ENCODE measurements around the gene CLASP1.

CLASP1 gene

GRCh38 chr2:121362226-121362625 is 287.0 kb downstream of the CLASP1 start:
- no peak overlapping the region for H3K4me2 ChIP-seq (ENCODE audit: low read length)
- H3K27ac ChIP-seq (ENCODE audit: low read length) = no peak overlapping the region
- no peaks in the 10 kb centered on the region for H3K79me2 ChIP-seq (ENCODE audit: low read length)
- no peak overlapping the region for H3K9ac ChIP-seq (ENCODE audit: low read length)
- no peaks in the 10 kb centered on the region for H3K4me1 ChIP-seq (ENCODE audit: low read length)
- H3K27me3 ChIP-seq (ENCODE audit: low read depth, low read length) = no peaks in the 10 kb centered on the region
- H2AFZ ChIP-seq (ENCODE audit: low read depth, low read length) = no peak overlapping the region
- no peaks in the 10 kb centered on the region for H3K9me3 ChIP-seq (ENCODE audit: insufficient read depth, low read length)
- H3K36me3 ChIP-seq (replicated peaks; ENCODE audit: low read depth, low read length) = peaks cover 27% of the 10 kb centered on the region
- TF ChIP-seq EZH2phosphoT487 (IDR thresholded peaks at IDR 0.05; ENCODE audit: low read depth) = no peak
- no peak for TF ChIP-seq CTCF (IDR thresholded peaks at IDR 0.05; ENCODE audit: low read depth, low read length)
- H4K20me1 ChIP-seq (ENCODE audit: insufficient read depth, low read length) = no peaks in the 10 kb centered on the region
- H3K4me3 ChIP-seq (ENCODE audit: low read length) = no peak overlapping the region

GRCh38 chr2:121360566-121361300 is 288.5 kb downstream of the CLASP1 start:
- no peak overlapping the region for H3K4me3 ChIP-seq (ENCODE audit: low read length)
- H3K4me1 ChIP-seq (ENCODE audit: low read length) = no peaks in the 10 kb centered on the region
- peaks cover 25% of the 10 kb centered on the region for H3K36me3 ChIP-seq (replicated peaks; ENCODE audit: low read depth, low read length)
- no peaks in the 10 kb centered on the region for H3K9me3 ChIP-seq (ENCODE audit: insufficient read depth, low read length)
- TF ChIP-seq EZH2phosphoT487 (IDR thresholded peaks at IDR 0.05; ENCODE audit: low read depth) (no peak), CTCF (IDR thresholded peaks at IDR 0.05; ENCODE audit: low read depth, low read length) (no peak)
- H2AFZ ChIP-seq (ENCODE audit: low read depth, low read length) = no peak overlapping the region
- H3K9ac ChIP-seq (ENCODE audit: low read length) = no peak overlapping the region
- no peaks in the 10 kb centered on the region for H4K20me1 ChIP-seq (ENCODE audit: insufficient read depth, low read length)
- no peak overlapping the region for H3K27ac ChIP-seq (ENCODE audit: low read length)
- no peak overlapping the region for H3K4me2 ChIP-seq (ENCODE audit: low read length)
- no peaks in the 10 kb centered on the region for H3K79me2 ChIP-seq (ENCODE audit: low read length)
- no peaks in the 10 kb centered on the region for H3K27me3 ChIP-seq (ENCODE audit: low read depth, low read length)

GRCh38 chr2:121359716-121360565 is 289.3 kb downstream of the CLASP1 start:
- no peaks in the 10 kb centered on the region for H3K9me3 ChIP-seq (ENCODE audit: insufficient read depth, low read length)
- no peak for TF ChIP-seq CTCF (IDR thresholded peaks at IDR 0.05; ENCODE audit: low read depth, low read length)
- no peak for TF ChIP-seq EZH2phosphoT487 (IDR thresholded peaks at IDR 0.05; ENCODE audit: low read depth)
- H3K4me1 ChIP-seq (ENCODE audit: low read length) = no peaks in the 10 kb centered on the region
- no peaks in the 10 kb centered on the region for H3K79me2 ChIP-seq (ENCODE audit: low read length)
- H3K27ac ChIP-seq (ENCODE audit: low read length) = no peak overlapping the region
- no peak overlapping the region for H3K4me2 ChIP-seq (ENCODE audit: low read length)
- no peak overlapping the region for H3K4me3 ChIP-seq (ENCODE audit: low read length)
- H4K20me1 ChIP-seq (ENCODE audit: insufficient read depth, low read length) = no peaks in the 10 kb centered on the region
- peaks cover 29% of the 10 kb centered on the region for H3K36me3 ChIP-seq (replicated peaks; ENCODE audit: low read depth, low read length)
- no peaks in the 10 kb centered on the region for H3K27me3 ChIP-seq (ENCODE audit: low read depth, low read length)
- H3K9ac ChIP-seq (ENCODE audit: low read length) = no peak overlapping the region
- H2AFZ ChIP-seq (ENCODE audit: low read depth, low read length) = no peak overlapping the region

GRCh38 chr2:121359170-121359569 is 290.1 kb downstream of the CLASP1 start:
- Histone ChIP-seq H3K36me3 (replicated peaks; ENCODE audit: low read depth, low read length) (peaks cover 31% of the 10 kb centered on the region), H4K20me1 (ENCODE audit: insufficient read depth, low read length) (no peaks in the 10 kb centered on the region), H3K79me2 (ENCODE audit: low read length) (no peaks in the 10 kb centered on the region), H3K27ac (ENCODE audit: low read length) (no peak overlapping the region), H3K9ac (ENCODE audit: low read length) (no peak overlapping the region), H2AFZ (ENCODE audit: low read depth, low read length) (no peak overlapping the region), H3K9me3 (ENCODE audit: insufficient read depth, low read length) (no peaks in the 10 kb centered on the region), H3K4me2 (ENCODE audit: low read length) (no peak overlapping the region), H3K4me1 (ENCODE audit: low read length) (no peaks in the 10 kb centered on the region), H3K27me3 (ENCODE audit: low read depth, low read length) (no peaks in the 10 kb centered on the region), H3K4me3 (ENCODE audit: low read length) (no peak overlapping the region)
- TF ChIP-seq CTCF (IDR thresholded peaks at IDR 0.05; ENCODE audit: low read depth, low read length) (no peak), EZH2phosphoT487 (IDR thresholded peaks at IDR 0.05; ENCODE audit: low read depth) (no peak)
